CD4-positive, alpha-beta T cell treated with Interleukin-15 for 1 hour (primary cell): ENCODE measurements around the gene KCNN4.
"Not testable (repeated sequence)": the region's sequence is repeated elsewhere in the genome, so short reads cannot be mapped to it uniquely, and the experiment has no call there.

Source experiments
- DNase-seq: peaks from one replicate; pipeline ENCODE4 v3.0.0-alpha.2; 2020

The KCNN4 gene

GRCh38 chr19:43774103-43774939 lies 6.5 kb downstream of the KCNN4 start:
- DNase-seq = peak; percentile 40

GRCh38 chr19:43773725-43774102 lies 7.1 kb downstream of the KCNN4 start:
- no peak for DNase-seq

GRCh38 chr19:43769256-43769655 lies 11.5 kb downstream of the KCNN4 start:
- no peak for DNase-seq

GRCh38 chr19:43768273-43769050 lies 12.3 kb downstream of the KCNN4 start:
- DNase-seq = peak; percentile 42

- DNase-seq = no peak
Observed at GRCh38 chr19:43767818-43768217, 13.0 kb downstream of the KCNN4 start.

- DNase-seq = no peak
Observed at GRCh38 chr19:43767316-43767715, 13.5 kb downstream of the KCNN4 start.

GRCh38 chr19:43766755-43767043 lies 14.1 kb downstream of the KCNN4 start:
- DNase-seq = no peak

GRCh38 chr19:43765109-43765876 lies 15.5 kb downstream of the KCNN4 start:
- peak; percentile 75 for DNase-seq

GRCh38 chr19:43764684-43765083 lies 16.1 kb downstream of the KCNN4 start:
- not testable (repeated sequence) for DNase-seq

- DNase-seq = no peak
Observed at GRCh38 chr19:43763473-43763939, 17.3 kb downstream of the KCNN4 start.

GRCh38 chr19:43762814-43763213 lies 18.0 kb downstream of the KCNN4 start:
- DNase-seq = no peak

GRCh38 chr19:43760941-43761340 lies 19.8 kb downstream of the KCNN4 start:
- DNase-seq = no peak

GRCh38 chr19:43759515-43759914 lies 21.3 kb downstream of the KCNN4 start:
- DNase-seq = no peak

- peak; percentile 81 for DNase-seq
Observed at GRCh38 chr19:43755256-43755801, 25.4 kb downstream of the KCNN4 start.

- DNase-seq = peak; percentile 98
Observed at GRCh38 chr19:43754503-43755255, 26.1 kb downstream of the KCNN4 start, which contains the start of gene SMG9. Gene SMG9 (minus strand): TSS chr19:43754962. CDS start chr19:43750741, 4,221 bp downstream.

GRCh38 chr19:43754253-43754502 lies 26.6 kb downstream of the KCNN4 start:
- DNase-seq = no peak

GRCh38 chr19:43752287-43752875 lies 28.4 kb downstream of the KCNN4 start:
- no peak for DNase-seq

GRCh38 chr19:43751466-43752220 lies 29.1 kb downstream of the KCNN4 start:
- no peak for DNase-seq

- no peak for DNase-seq
Observed at GRCh38 chr19:43749898-43750297, 30.9 kb downstream of the KCNN4 start.

GRCh38 chr19:43749152-43749551 lies 31.6 kb downstream of the KCNN4 start:
- no peak for DNase-seq

GRCh38 chr19:43748685-43749084 lies 32.1 kb downstream of the KCNN4 start:
- DNase-seq = no peak
